DMS114 treated with DMSO at 0.1 percent for 48 hours (cell line): ENCODE measurements around the gene SCGB1C1.

ENCODE experiments used
- DNase-seq: peaks from one replicate; lab custom pipeline; 2025; ENCODE audit not compliant: unreplicated experiment; lab: John Stamatoyannopoulos, UW

SCGB1C1 gene

DNA sequence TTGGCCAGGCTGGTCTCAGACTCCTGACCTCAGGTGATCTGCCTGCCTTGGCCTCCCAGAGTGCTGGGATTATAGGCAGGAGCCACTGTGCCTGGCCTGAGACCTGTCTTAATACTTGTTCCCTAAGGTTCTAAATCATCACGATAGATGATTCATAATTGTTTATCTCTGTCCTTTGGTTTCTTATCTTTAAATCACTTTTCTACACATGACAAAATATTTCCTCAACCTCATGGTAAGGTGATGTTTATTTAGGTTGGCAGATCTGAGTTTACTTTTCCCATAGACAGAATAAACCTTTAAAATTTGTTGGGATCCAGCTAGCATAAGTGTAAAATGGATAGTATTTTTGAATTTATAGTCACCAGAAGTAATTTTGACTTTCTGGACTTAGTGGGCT lies 47.4 kb downstream of the SCGB1C1 start:
- DNase-seq: no peak

DNA sequence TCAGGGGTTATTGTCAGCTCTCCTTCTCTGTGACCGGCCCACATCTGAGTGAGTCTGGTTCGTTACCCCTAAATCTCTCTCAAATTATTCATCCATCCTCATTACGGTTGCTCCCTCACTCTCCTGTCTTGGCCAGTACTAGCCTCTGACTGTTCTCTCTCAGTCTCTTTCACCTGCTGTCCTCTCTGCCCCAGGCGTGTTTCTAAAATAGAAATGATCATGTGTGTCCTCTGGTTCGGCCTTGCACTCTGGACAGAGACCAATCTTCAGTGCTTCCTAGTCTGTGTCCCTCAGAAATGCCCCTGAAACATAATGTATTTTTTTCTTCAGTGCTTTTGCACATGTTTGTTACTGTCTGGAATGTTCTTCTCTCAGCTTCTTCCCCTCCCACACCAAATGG lies 48.8 kb downstream of the SCGB1C1 start:
- no peak for DNase-seq
